Stimulated activated CD4-positive, alpha-beta T cell treated with anti-CD3 and anti-CD28 coated beads, TNF-alpha, amount 100 ng/mL, for 4 hours (primary cell): Measurements from ENCODE around the gene MINAR2.

ENCODE experiments used
- DNase-seq, 3 experiments: peaks; one replicate each; pipeline ENCODE4 v3.0.0-alpha.2; 2020; ENCODE audit warnings: low read depth in 3 of 3

MINAR2 gene

GRCh38 chr5:129771058-129771838 lies 23.4 kb downstream of the MINAR2 start:
- DNase-seq = peak in 2 of 3 experiments; percentile 1 to 15

DNA sequence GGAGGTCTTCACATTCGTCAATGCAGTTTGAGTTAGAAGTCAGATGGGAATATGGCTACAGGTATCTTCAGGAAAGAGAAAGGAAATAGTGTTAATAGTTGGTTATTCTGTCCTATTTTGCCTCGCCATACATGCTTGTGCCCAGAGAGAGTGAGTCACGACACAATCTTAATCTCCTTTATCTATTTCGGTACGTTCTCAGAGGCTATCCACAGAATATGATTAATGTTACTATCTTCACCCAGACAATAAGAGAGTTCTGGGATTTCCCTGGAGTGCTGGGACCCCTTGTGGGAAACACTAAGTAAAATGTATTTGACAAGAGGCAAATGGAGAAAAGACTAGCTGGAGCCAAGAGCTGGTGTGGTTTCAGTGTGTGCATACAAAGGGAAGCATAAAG lies 25.5 kb downstream of the MINAR2 start:
- DNase-seq = no peak

DNA sequence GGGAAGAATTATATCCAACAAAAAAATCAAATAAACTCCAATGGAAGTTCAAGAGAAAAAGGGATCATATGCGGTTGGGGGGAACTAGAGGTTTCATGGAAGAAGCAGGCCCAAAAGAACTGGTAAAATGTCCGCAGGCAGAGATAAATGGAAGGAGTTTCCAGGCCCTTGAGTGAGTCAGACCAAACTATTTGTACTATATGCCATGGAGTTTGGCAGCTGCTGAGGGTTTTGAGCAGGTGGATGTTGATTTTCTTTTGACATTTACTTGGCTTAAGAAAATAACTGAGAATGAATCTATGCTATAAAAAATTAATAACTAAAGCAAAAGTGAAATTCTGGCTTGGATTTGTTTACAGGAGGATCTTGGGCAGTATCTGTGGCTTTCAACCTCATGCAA lies 33.7 kb downstream of the MINAR2 start:
- no peak for DNase-seq

DNA sequence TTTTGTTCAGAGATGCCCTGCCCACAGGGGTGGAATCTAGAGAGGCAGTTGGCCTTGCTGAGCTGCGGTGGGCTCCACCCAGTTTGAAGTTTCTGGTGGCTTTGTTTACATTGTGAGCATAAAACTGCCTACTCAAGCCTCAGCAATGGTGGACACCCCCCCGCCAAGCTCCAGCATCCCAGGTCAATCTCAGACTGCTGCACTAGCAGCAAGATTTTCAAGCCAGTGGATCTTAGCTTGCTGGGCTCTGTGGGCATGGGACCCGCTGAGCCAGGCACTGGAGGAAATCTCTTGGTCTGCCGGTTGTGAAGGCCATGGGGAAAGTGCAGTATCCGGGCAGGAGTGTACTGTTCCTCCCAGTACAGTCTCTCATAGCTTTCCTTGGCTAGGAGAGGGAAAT lies 55.5 kb downstream of the MINAR2 start:
- DNase-seq = no peak

DNA sequence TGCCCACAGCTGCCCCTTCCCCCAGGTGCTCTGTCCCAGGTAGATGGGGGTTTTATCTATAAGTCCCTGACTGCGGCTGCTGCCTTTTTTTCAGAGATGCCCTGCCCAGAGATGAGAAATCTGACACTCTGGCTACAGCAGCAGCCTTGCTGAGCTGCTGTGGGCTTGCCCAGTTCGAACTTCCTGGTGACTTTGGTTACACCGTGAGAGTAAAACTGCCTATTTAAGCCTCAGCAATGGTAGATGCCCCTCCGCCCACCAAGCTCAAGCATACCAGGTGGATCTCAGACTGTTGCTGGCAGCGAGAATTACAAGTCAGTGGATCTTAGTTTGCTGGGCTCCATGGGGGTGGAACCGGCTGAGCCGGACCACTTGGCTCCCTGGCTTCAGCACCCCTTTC lies 56.8 kb downstream of the MINAR2 start:
- DNase-seq = no peak

- DNase-seq = no peak
Observed at GRCh38 chr5:129807162-129807814, 59.4 kb downstream of the MINAR2 start.
